Heart right ventricle (tissue), 16 donors: Measurements from ENCODE around the gene EMC8. TPM values are rescaled to one million over a fixed set of nuclear protein-coding genes. Genes with fewer than 3 reads are reported as not detected.

Experiments
- ATAC-seq, 8 donors: fragments of 200-7000 bp; cut with Tn5 transposase; one replicate each; pipeline ENCODE4 v1.9.1; 2020; ENCODE audit warnings: mild to moderate bottlenecking in 8 of 8, moderate library complexity in 8 of 8, moderate number of reproducible peaks in 1 of 8
- DNase-seq, 2 donors: peaks; one replicate each; pipeline ENCODE4 v3.0.0-alpha.2; 2020
- H3K27ac ChIP-seq, 10 donors: fragments of 200-600 bp; sonication (generic) in 2 of 10; one replicate each; pipeline versions ENCODE4 v1.5.0 to v1.8.0; 2020 to 2022; ENCODE audit warnings: mild to moderate bottlenecking in 3 of 10
- H3K27me3 ChIP-seq, 7 donors: fragments of 200-600 bp; one replicate each; pipeline ENCODE4 v1.8.0; 2021 to 2022; ENCODE audit warnings: mild to moderate bottlenecking in 2 of 7
- H3K36me3 ChIP-seq, 9 donors: fragments of 200-600 bp; sonication (generic) in 1 of 9; one replicate each; pipeline versions ENCODE4 v1.5.0 to v1.8.0; 2020 to 2022; ENCODE audit warnings: mild to moderate bottlenecking in 2 of 9
- H3K4me1 ChIP-seq, 9 donors: fragments of 200-600 bp; sonication (generic) in 1 of 9; one replicate each; pipeline versions ENCODE4 v1.5.0 to v1.8.0; 2020 to 2022; ENCODE audit warnings: mild to moderate bottlenecking in 4 of 9
- H3K4me3 ChIP-seq, 10 donors: fragments of 200-600 bp; sonication (generic) in 2 of 10; one replicate each; pipeline versions ENCODE4 v1.5.0 to v1.8.0; 2020 to 2022; ENCODE audit warnings: mild to moderate bottlenecking in 7 of 10, moderate library complexity in 2 of 10
- H3K9me3 ChIP-seq, 11 donors: fragments of 200-600 bp in 10 of 11; sonication (generic) in 2 of 11; one replicate each; pipeline versions ENCODE4 v1.5.0 to v1.8.0; 2013 to 2022; ENCODE audit warnings: mild to moderate bottlenecking in 2 of 11, control low read depth in 1 of 11, moderate library complexity in 1 of 11
- CTCF ChIP-seq, 9 donors: fragments of 200-600 bp; sonication (generic) in 2 of 9; IDR thresholded peaks; one replicate each; pipeline versions ENCODE4 v1.5.0 to v1.8.0; 2021 to 2022; ENCODE audit warnings: antibody characterized with exemption in 9 of 9, mild to moderate bottlenecking in 5 of 9, moderate library complexity in 1 of 9
- WGBS, 2 donors: extraction: QIAGEN DNeasy Blood & Tissue Kit; methylation state at CpG; one replicate each; pipeline ENCODE4 v1.1.7; 2013; ENCODE audit warnings: inconsistent platforms in 1 of 2; 5-methylcytosine and 5-hydroxymethylcytosine counted together
- intact Hi-C, 10 donors: fragments of 100-400 bp; cut with DNase I; formaldehyde crosslinking; loops; one replicate each; pipeline versions ENCODE4 v1.11.1 to v1.14.2; 2022
- polyA plus RNA-seq, 2 donors: library from polyadenylated mRNA; stranded (reverse); fragments of 200-250 nt; gene quantifications; one replicate each; pipeline ENCODE4 v1.2.3, GENCODE V29; 2013
- total RNA-seq, 10 donors: library from RNA; stranded (reverse); fragmentation: NEBNext Ultra II Directional in 3 of 10; extraction: Animal tissue kit (Norgen Biotek cat#: 25700) in 3 of 10; gene quantifications; one replicate each; pipeline versions ENCODE4 v1.2.1 to v1.2.4, GENCODE V29; 2021 to 2023
- donor health status: Arrhythmogenic right ventricular cardiomyopathy.
- donor health status: ischemic (EF 13 %, LVEDD 7.1; RV severe dilation, severe dysfunction).
- donor health status: healthy with polysubstance abuse.
- donor health status: DM: no; HTN: yes; CAD: no.
- donor health status: DM: no; HTN: no; CAD: no.
- donor health status: ischemic (EF 25% LVEDD 6.9; RV normal size, moderate dysfunction).
- donor health status: ischemic (EF 25% LVEDD 5.7; RV mildly dilated, moderate dysfunction).
- donor health status: healthy.
- donor health status: DM: yes; HTN: yes; CAD: no.
- donor health status: Ischemic cardiomyopathy.
- donor health status: ischemic (EF 35%, LVEDD 5.7; RV mildly dilated, moderate dysfunction).
- donor health status: nonischemic (EF 11% LVEDD 7.7; RV severe dilation, severe dysfunction).
- donor health status: DM: yes; HTN: yes; CAD: no.
- donor health status: PGD.
- donor health status: ischemic (EF 29% LVEDD 5.4; RV normal size, mild dysfunction).
- donor health status: nonischemic (EF 23%, LVEDD 6.1; RV moderate dilation, normal function).

Gene EMC8
- total and polyA plus RNA-seq, 12 donors, result 6.2 to 29.0 (median 25.3) TPM

DNA sequence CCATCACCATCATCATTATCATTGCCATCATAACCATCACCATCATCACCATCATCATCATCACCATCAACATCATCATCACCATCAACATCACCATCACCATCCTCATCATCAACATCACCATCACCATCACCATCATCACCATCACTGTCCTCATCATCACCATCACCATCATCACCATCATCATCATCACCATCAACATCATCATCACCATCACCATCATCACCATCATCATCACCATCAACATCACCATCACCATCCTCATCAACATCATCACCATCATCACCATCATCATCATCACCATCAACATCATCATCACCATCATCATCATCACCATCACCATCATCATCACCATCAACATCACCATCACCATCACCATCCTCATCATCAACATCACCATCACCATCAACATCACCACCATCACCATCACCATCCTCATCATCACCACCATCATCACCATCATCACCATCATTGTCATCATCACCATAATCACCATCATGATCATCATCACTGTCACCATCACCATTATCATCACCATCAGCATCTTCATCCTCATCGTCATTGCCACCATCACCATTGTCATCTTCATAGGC lies 24.1 kb upstream of the EMC8 start:
- WGBS, 2 donors, result 98 to 100% methylated on average over 1 of the region's 1 CpG
- no peak for ATAC-seq
- intact Hi-C loops, result loop anchor here in 9 of 10 donors (2.0 to 10.0 kb wide), 7 partner anchors 81 to 699 kb away; partner anchors contain the start of gene FOXF1 (in 1 of the 9)

GRCh38 chr16:85822145-85822544 lies 22.8 kb upstream of the EMC8 start:
- peaks cover 0 to 40% (median 27%) of the 10 kb centered on the region in 7 donors for H3K27me3 ChIP-seq
- peak in 1 of 8 donors; percentile 36 for ATAC-seq
- no peak for DNase-seq
- no peaks in the 10 kb centered on the region for H3K36me3 ChIP-seq
- intact Hi-C loops, result loop anchor here in 9 of 10 donors (2.0 to 10.0 kb wide), 7 partner anchors 83 to 700 kb away; partner anchors contain the start of gene FOXF1 (in 1 of the 9)
- peaks cover 0 to 11% (median 0%) of the 10 kb centered on the region in 9 donors for H3K4me1 ChIP-seq
- TF ChIP-seq CTCF (IDR thresholded peaks at IDR 0.05), result no peak
- 93 to 94% methylated on average over 12 of the region's 12 CpGs for WGBS, 2 donors
- H3K27ac ChIP-seq, result no peak overlapping the region
- no peak overlapping the region for H3K4me3 ChIP-seq
- no peaks in the 10 kb centered on the region for H3K9me3 ChIP-seq

More for the DNA sequence above, 24.1 kb upstream of the EMC8 start:
- no peak overlapping the region for H3K4me3 ChIP-seq
- H3K36me3 ChIP-seq, result no peaks in the 10 kb centered on the region
- H3K27me3 ChIP-seq, result peaks cover 0 to 31% (median 18%) of the 10 kb centered on the region in 7 donors
- no peak overlapping the region for H3K27ac ChIP-seq
- DNase-seq, result no peak
- TF ChIP-seq CTCF (IDR thresholded peaks at IDR 0.05), result no peak
- H3K4me1 ChIP-seq, result peaks cover 0 to 11% (median 0%) of the 10 kb centered on the region in 9 donors
- H3K9me3 ChIP-seq, result no peaks in the 10 kb centered on the region

- Histone ChIP-seq H3K9me3 (no peaks in the 10 kb centered on the region), H3K27me3 (peaks cover 0 to 40% (median 31%) of the 10 kb centered on the region in 7 donors), H3K36me3 (no peaks in the 10 kb centered on the region), H3K4me3 (no peak overlapping the region), H3K27ac (no peak overlapping the region), H3K4me1 (peaks cover 0 to 11% (median 0%) of the 10 kb centered on the region in 9 donors)
- DNase-seq (peak; percentile 62 to 77), ATAC-seq (peak; percentile 78 to 89 (median 87))
- intact Hi-C loops, result loop anchor here (1.0 to 10.0 kb wide), 12 partner anchors 83 to 701 kb away; partner anchors contain the start of gene FOXF1 (in 1 of the 10)
- peak; percentile 93 to 99 (median 97) for TF ChIP-seq CTCF (IDR thresholded peaks at IDR 0.05)
- 14 to 16% methylated on average over 27 of the region's 27 CpGs for WGBS, 2 donors
These were observed 22.2 kb upstream of the EMC8 start for GRCh38 chr16:85821390-85822135.

DNA sequence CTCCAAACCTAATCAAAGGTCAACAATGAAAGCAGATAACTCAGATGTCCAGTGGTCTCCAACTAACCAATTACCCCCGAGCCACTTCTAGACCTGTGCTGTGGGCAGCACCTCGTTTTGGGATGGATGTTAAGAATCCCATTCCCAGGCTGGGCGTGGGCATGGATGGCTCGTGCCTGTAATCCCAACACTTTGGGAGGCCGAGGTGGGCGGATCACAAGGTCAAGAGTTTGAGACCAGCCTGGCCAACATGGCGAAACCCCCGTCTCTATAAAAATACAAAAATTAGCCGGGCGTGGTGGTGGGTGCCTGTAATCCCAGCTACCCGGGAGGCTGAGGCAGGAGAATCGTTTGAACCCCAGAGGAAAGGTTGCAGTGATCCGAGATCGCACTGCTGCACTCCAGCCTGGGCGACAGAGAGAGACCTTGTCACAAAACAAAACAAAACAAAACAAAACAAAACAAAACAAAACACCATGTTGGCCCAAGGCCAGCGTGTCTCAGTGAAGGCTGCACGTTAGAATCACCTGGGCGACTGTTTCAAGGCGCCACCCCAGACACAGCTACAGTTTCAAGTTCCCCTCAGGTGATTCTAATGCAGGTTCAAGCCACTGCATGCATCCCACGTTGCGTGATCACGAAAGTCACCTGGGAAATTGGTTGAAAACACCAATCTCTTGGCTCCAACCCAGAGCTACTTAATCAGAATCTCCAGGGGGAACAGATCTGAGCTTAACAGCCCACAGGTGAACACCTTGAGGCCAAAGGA lies 21.4 kb upstream of the EMC8 start:
- DNase-seq (no peak), ATAC-seq (no peak)
- no peak for TF ChIP-seq CTCF (IDR thresholded peaks at IDR 0.05)
- Histone ChIP-seq H3K27me3 (peaks cover 0 to 46% (median 31%) of the 10 kb centered on the region in 7 donors), H3K9me3 (no peaks in the 10 kb centered on the region), H3K4me1 (peaks cover 0 to 11% (median 0%) of the 10 kb centered on the region in 9 donors), H3K27ac (no peak overlapping the region), H3K36me3 (no peaks in the 10 kb centered on the region), H3K4me3 (no peak overlapping the region)
- intact Hi-C loops, result loop anchor here in 9 of 10 donors (1.0 to 10.0 kb wide), 12 partner anchors 84 to 702 kb away; partner anchors contain the start of gene FOXF1 (in 1 of the 9)
- WGBS, 2 donors, result 60 to 66% methylated on average over 22 of the region's 22 CpGs
